Measurements from ENCODE around the gene RAB3GAP2.

GRCh38 chr1:220243947-220244346, 28.3 kb downstream of the RAB3GAP2 start:
- TF ChIP-seq CTCF (IDR thresholded peaks at IDR 0.05): no peak
- TF ChIP-seq ZFX (IDR thresholded peaks at IDR 0.05; ENCODE audit: borderline replicate concordance): no peak

Data from 22Rv1 (cell line).